Progenitor cell of endocrine pancreas (in vitro differentiated cells): ENCODE data around the gene MTMR10. TPM values are rescaled to one million over a fixed set of nuclear protein-coding genes. Genes with fewer than 3 reads are reported as not detected.

ENCODE experiments used
- DNase-seq: peaks from one replicate; pipeline ENCODE4 v3.0.0; 2021; ENCODE audit warnings: low spot score; ENCODE audit not compliant: unreplicated experiment
- H3K27ac Mint-ChIP-seq: 2 replicates; pipeline ENCODE4 v1.8.0; 2021; ENCODE audit warnings: mild to moderate bottlenecking, moderate library complexity, mixed read lengths
- H3K27me3 Mint-ChIP-seq: 2 replicates; pipeline ENCODE4 v1.8.0; 2021; ENCODE audit warnings: mixed read lengths
- H3K36me3 Mint-ChIP-seq: 2 replicates; pipeline ENCODE4 v1.8.0; 2022; ENCODE audit warnings: mixed read lengths; ENCODE audit not compliant: insufficient read depth
- H3K4me1 Mint-ChIP-seq: 2 replicates; pipeline ENCODE4 v1.8.0; 2021; ENCODE audit warnings: low read depth, mixed read lengths
- H3K4me3 Mint-ChIP-seq: 2 replicates; pipeline ENCODE4 v1.8.0; 2021; ENCODE audit warnings: low read depth, mild to moderate bottlenecking, moderate library complexity, mixed read lengths
- H3K9me3 Mint-ChIP-seq: 2 replicates; pipeline ENCODE4 v1.8.0; 2021; ENCODE audit warnings: low read depth, mixed read lengths
- CTCF ChIP-seq: fragments of 200-600 bp; sonication (generic); IDR thresholded peaks from one replicate; pipeline ENCODE4 v1.5.0; 2021; ENCODE audit warnings: antibody characterized with exemption, mild to moderate bottlenecking; ENCODE audit not compliant: unreplicated experiment
- total RNA-seq: library from RNA; stranded (reverse); gene quantifications from 2 replicates; pipeline ENCODE4 v1.2.1, GENCODE V29; 2021

Gene MTMR10
- total RNA-seq, 1 donor from 2014 or later, result 21.1 TPM

- Mint-ChIP-seq H3K27me3 (no peaks in the 10 kb centered on the region), H3K9me3 (no peaks in the 10 kb centered on the region), H3K27ac (no peak overlapping the region), H3K4me1 (peaks cover 3% of the 10 kb centered on the region), H3K4me3 (no peak overlapping the region), H3K36me3 (no peaks in the 10 kb centered on the region)
- no peak for DNase-seq
- TF ChIP-seq CTCF, result no peak
Measured at GRCh38 chr15:31035610-31036009, 44.2 kb upstream of the MTMR10 start.

GRCh38 chr15:31034152-31034551, 42.7 kb upstream of the MTMR10 start:
- no peaks in the 10 kb centered on the region for H3K27me3 Mint-ChIP-seq
- no peak for TF ChIP-seq CTCF
- H3K4me3 Mint-ChIP-seq, result no peak overlapping the region
- no peak for DNase-seq
- H3K27ac Mint-ChIP-seq, result no peak overlapping the region
- no peaks in the 10 kb centered on the region for H3K9me3 Mint-ChIP-seq
- peaks cover 4% of the 10 kb centered on the region for H3K4me1 Mint-ChIP-seq
- H3K36me3 Mint-ChIP-seq, result no peaks in the 10 kb centered on the region

GRCh38 chr15:31032961-31033371, 41.5 kb upstream of the MTMR10 start:
- Mint-ChIP-seq H3K4me1 (peaks cover 4% of the 10 kb centered on the region), H3K27ac (no peak overlapping the region), H3K27me3 (no peaks in the 10 kb centered on the region)

GRCh38 chr15:31031471-31032067, 40.1 kb upstream of the MTMR10 start:
- H3K4me1 Mint-ChIP-seq, result peaks cover 4% of the 10 kb centered on the region
- H3K9me3 Mint-ChIP-seq, result no peaks in the 10 kb centered on the region
- no peak overlapping the region for H3K27ac Mint-ChIP-seq
- no peak for DNase-seq
- no peak for TF ChIP-seq CTCF
- H3K36me3 Mint-ChIP-seq, result no peaks in the 10 kb centered on the region
- no peak overlapping the region for H3K4me3 Mint-ChIP-seq
- no peaks in the 10 kb centered on the region for H3K27me3 Mint-ChIP-seq

More at GRCh38 chr15:31032961-31033371, 41.5 kb upstream of the MTMR10 start:
- no peak for DNase-seq
- no peak for TF ChIP-seq CTCF
- no peak overlapping the region for H3K4me3 Mint-ChIP-seq
- no peaks in the 10 kb centered on the region for H3K36me3 Mint-ChIP-seq
- no peaks in the 10 kb centered on the region for H3K9me3 Mint-ChIP-seq

- Mint-ChIP-seq H3K27me3 (no peaks in the 10 kb centered on the region), H3K4me1 (peaks cover 20% of the 10 kb centered on the region), H3K4me3 (no peak overlapping the region), H3K36me3 (no peaks in the 10 kb centered on the region), H3K9me3 (no peaks in the 10 kb centered on the region), H3K27ac (no peak overlapping the region)
- no peak for DNase-seq
- TF ChIP-seq CTCF, result no peak
Measured at GRCh38 chr15:31027910-31028578, 36.6 kb upstream of the MTMR10 start.
